Calu3 (cell line): ENCODE data around the gene BMP8B. TPM values are rescaled to one million over a fixed set of nuclear protein-coding genes. Genes with fewer than 3 reads are reported as not detected.

Experiments
- BruUV-seq: library from RNA; stranded (reverse); fragments of 400-500 nt; replicated peaks from 2 replicates; lab custom pipeline; 2021; lab: Mats Ljungman, UMichigan
- CTCF ChIA-PET: fragments of 300-600 bp; sonication (Branson Sonifier 250); formaldehyde crosslinking; loops from one replicate; lab custom pipeline; 2022; ENCODE audit warnings: antibody characterized with exemption; lab: Charles Lee
- DNase-seq: peaks from one replicate; pipeline ENCODE4 v3.0.0; 2022
- H3K27ac Mint-ChIP-seq: one replicate; pipeline ENCODE4 v1.8.0; 2022; ENCODE audit warnings: mixed read lengths; ENCODE audit not compliant: unreplicated experiment
- H3K27me3 Mint-ChIP-seq: one replicate; pipeline ENCODE4 v1.8.0; 2022; ENCODE audit warnings: mixed read lengths; ENCODE audit not compliant: unreplicated experiment
- H3K36me3 Mint-ChIP-seq: one replicate; pipeline ENCODE4 v1.8.0; 2022; ENCODE audit warnings: mild to moderate bottlenecking, moderate library complexity, mixed read lengths; ENCODE audit not compliant: insufficient read depth, unreplicated experiment
- H3K4me1 Mint-ChIP-seq: one replicate; pipeline ENCODE4 v1.8.0; 2022; ENCODE audit warnings: mild to moderate bottlenecking, low read depth, mixed read lengths; ENCODE audit not compliant: unreplicated experiment
- H3K4me3 Mint-ChIP-seq: one replicate; pipeline ENCODE4 v1.8.0; 2022; ENCODE audit warnings: mild to moderate bottlenecking, low read depth, moderate library complexity, mixed read lengths; ENCODE audit not compliant: unreplicated experiment
- H3K9me3 Mint-ChIP-seq: one replicate; pipeline ENCODE4 v1.8.0; 2022; ENCODE audit warnings: low read depth, mixed read lengths; ENCODE audit not compliant: unreplicated experiment
- CTCF ChIP-seq: fragments of 200-600 bp; IDR thresholded peaks from one replicate; pipeline ENCODE4 v1.8.0; 2022; ENCODE audit warnings: antibody characterized with exemption; ENCODE audit not compliant: unreplicated experiment
- intact Hi-C: fragments of 100-400 bp; cut with micrococcal nuclease; formaldehyde crosslinking; loops from one replicate; pipeline ENCODE4 v1.10.0; 2022; ENCODE audit not compliant: unreplicated experiment
- total RNA-seq: library from RNA; stranded (reverse); gene quantifications from 2 replicates; pipeline ENCODE4 v1.2.3, GENCODE V29; 2022

BMP8B gene
- total RNA-seq, 1 experiment from 2014 or later, result 6.8 TPM

GRCh38 chr1:39816415-39817090, 27.9 kb upstream of the BMP8B start:
- intact Hi-C loops, result loop anchor here (1.0 to 2.0 kb wide), 3 partner anchors 86 to 216 kb away; no protein-coding TSS in a partner anchor
- Mint-ChIP-seq H3K4me3 (no peak overlapping the region), H3K4me1 (peaks cover 20% of the 10 kb centered on the region), H3K27me3 (peaks cover 15% of the 10 kb centered on the region), H3K36me3 (no peaks in the 10 kb centered on the region), H3K27ac (peak overlapping the region; percentile 65), H3K9me3 (no peaks in the 10 kb centered on the region)
- BruUV-seq, result no TSS peak
- DNase-seq, result peak; percentile 83
- peak; percentile 69 for TF ChIP-seq CTCF
- CTCF ChIA-PET, result interaction anchor here (1.0 to 3.2 kb wide), 4 partner anchors 29 to 103 kb away, joined by 3 to 26 read pairs (median 4); partner anchors contain the start of gene MYCL

- BruUV-seq, result no TSS peak
- intact Hi-C loops, result no loop called here
- H3K27ac Mint-ChIP-seq, result no peak overlapping the region
- peaks cover 15% of the 10 kb centered on the region for H3K27me3 Mint-ChIP-seq
- no peak for TF ChIP-seq CTCF
- H3K4me3 Mint-ChIP-seq, result no peak overlapping the region
- DNase-seq, result no peak
- H3K36me3 Mint-ChIP-seq, result no peaks in the 10 kb centered on the region
- no peaks in the 10 kb centered on the region for H3K9me3 Mint-ChIP-seq
- peaks cover 9% of the 10 kb centered on the region for H3K4me1 Mint-ChIP-seq
- CTCF ChIA-PET, result no interaction called here
Measured at GRCh38 chr1:39812913-39813312, 24.2 kb upstream of the BMP8B start.

DNA sequence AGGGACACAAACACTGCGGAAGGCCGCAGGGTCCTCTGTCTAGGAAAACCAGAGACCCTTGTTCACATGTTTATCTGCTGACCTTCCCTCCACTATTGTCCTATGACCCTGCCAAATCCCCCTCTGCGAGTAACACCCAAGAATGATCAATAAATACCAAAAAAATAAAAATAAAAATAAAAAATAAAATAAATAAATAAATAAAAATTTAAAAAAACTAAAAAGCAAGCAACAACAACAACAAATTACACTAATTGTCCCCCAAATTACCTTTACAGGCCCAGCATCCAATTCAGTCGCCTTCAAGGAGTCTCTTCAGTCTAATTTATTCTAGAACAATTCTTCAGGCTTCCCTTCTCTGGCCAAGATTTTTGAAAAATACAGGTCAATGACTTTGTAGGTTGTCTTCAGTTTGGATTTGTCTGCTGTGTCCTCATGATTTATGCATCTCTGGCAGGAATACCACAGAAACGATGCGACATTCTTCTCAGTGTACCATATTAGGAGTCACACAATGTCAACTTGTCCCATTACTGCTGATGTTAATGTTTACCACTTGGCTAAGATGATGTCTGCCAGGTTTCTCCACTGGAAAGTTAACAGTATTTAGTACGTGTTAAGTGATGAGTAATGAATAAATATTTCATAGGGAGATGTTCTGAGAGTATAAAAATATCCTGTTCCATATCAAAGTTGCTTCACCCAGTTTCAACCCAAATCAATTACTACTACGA, 20.3 kb upstream of the BMP8B start:
- Mint-ChIP-seq H3K36me3 (no peaks in the 10 kb centered on the region), H3K27ac (no peak overlapping the region), H3K4me3 (no peak overlapping the region), H3K27me3 (no peaks in the 10 kb centered on the region), H3K4me1 (no peaks in the 10 kb centered on the region), H3K9me3 (no peaks in the 10 kb centered on the region)
- CTCF ChIA-PET, result no interaction called here
- BruUV-seq, result no TSS peak
- intact Hi-C loops, result loop anchor here (10.0 kb wide), 1 partner anchor 204 kb away; no protein-coding TSS in a partner anchor
- no peak for TF ChIP-seq CTCF
- no peak for DNase-seq

DNA sequence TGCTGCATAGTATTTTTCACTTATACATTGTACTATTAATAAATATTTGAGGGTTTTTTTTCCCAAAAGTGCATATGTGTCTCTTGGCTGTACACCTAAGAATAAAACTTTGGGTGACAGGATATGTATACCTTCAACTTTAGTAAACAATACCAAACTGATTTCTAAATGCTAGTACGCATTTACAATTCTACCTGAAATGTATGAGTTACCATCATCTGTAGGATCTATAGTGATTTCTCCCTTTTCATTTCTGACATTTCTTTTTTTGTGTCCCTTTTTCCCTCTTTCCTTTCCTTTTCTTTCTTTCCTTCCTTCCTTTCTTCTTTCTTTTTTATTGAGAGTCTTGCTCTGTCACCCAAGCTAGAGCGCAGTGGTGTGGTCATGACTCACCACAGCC, 16.7 kb upstream of the BMP8B start:
- Mint-ChIP-seq H3K4me1 (no peaks in the 10 kb centered on the region), H3K4me3 (no peak overlapping the region), H3K27me3 (no peaks in the 10 kb centered on the region), H3K9me3 (no peaks in the 10 kb centered on the region), H3K27ac (no peak overlapping the region), H3K36me3 (no peaks in the 10 kb centered on the region)
- no TSS peak for BruUV-seq
- no peak for TF ChIP-seq CTCF
- DNase-seq, result no peak
- CTCF ChIA-PET, result no interaction called here
- intact Hi-C loops, result loop anchor here (10.0 kb wide), 1 partner anchor 201 kb away; no protein-coding TSS in a partner anchor
